Thoracic aorta (tissue), 2 donors: ENCODE measurements around the gene FLOT2. TPM values are rescaled to one million over a fixed set of nuclear protein-coding genes. Genes with fewer than 3 reads are reported as not detected.
"Not testable (repeated sequence)": the region's sequence is repeated elsewhere in the genome, so short reads cannot be mapped to it uniquely, and the experiment has no call there.

Source experiments
- ATAC-seq: fragments of 150-250 bp; one replicate; pipeline ENCODE4 v1.8.0; 2017; ENCODE audit warnings: low read depth; ENCODE audit not compliant: insufficient number of reproducible peaks, low FRiP score
- DNase-seq: peaks from one replicate; pipeline ENCODE4 v3.0.0-alpha.2; 2020; ENCODE audit warnings: low spot score
- H3K27ac ChIP-seq, 2 donors: fragments of 200-600 bp; sonication (generic); 1 replicate in 1 of 2; 2 replicates in 1 of 2; pipeline ENCODE4 v1.5.1; 2016; ENCODE audit warnings: mild to moderate bottlenecking in 2 of 2, moderate library complexity in 2 of 2
- H3K27me3 ChIP-seq: fragments of 200-600 bp; sonication (generic); replicated peaks from 2 replicates; pipeline ENCODE4 v1.6.0; 2016; ENCODE audit warnings: mild to moderate bottlenecking; ENCODE audit not compliant: insufficient read depth
- H3K36me3 ChIP-seq: fragments of 200-600 bp; sonication (generic); one replicate; pipeline ENCODE4 v1.5.1; 2016
- H3K4me1 ChIP-seq, 2 donors: fragments of 200-600 bp; sonication (generic); 1 replicate in 1 of 2; 2 replicates in 1 of 2; pipeline versions ENCODE4 v1.5.1 to v1.6.0; 2016; ENCODE audit warnings: low read depth in 2 of 2, mild to moderate bottlenecking in 1 of 2; ENCODE audit not compliant: control insufficient read depth in 1 of 2
- H3K4me3 ChIP-seq: fragments of 200-600 bp; sonication (generic); 2 replicates; pipeline ENCODE4 v1.5.1; 2016; ENCODE audit warnings: mild to moderate bottlenecking
- H3K9me3 ChIP-seq: fragments of 200-600 bp; sonication (generic); 2 replicates; pipeline ENCODE4 v1.5.1; 2016
- CTCF ChIP-seq: fragments of 200-600 bp; sonication (generic); IDR thresholded peaks from one replicate; pipeline ENCODE4 v1.5.1; 2019; ENCODE audit warnings: antibody characterized with exemption
- total RNA-seq, 2 donors: library from RNA; depleted of rRNA; stranded (reverse); fragments of >200 nt; gene quantifications; one replicate each; pipeline versions ENCODE4 v1.1.0 to v1.2.3, GENCODE V29; 2016

FLOT2 gene
- total RNA-seq, 2 donors from 2014 or later: 71.3 to 92.1 TPM

- no peaks in the 10 kb centered on the region for H3K4me1 ChIP-seq
- H3K27me3 ChIP-seq: no peaks in the 10 kb centered on the region
- DNase-seq: no peak
- H3K4me3 ChIP-seq: no peak overlapping the region
- no peak overlapping the region for H3K27ac ChIP-seq
- TF ChIP-seq CTCF: no peak
- peaks cover 47% of the 10 kb centered on the region for H3K36me3 ChIP-seq
- H3K9me3 ChIP-seq: no peaks in the 10 kb centered on the region
- ATAC-seq: no peak
These were observed 19.2 kb downstream of the FLOT2 start for GRCh38 chr17:28878158-28878910.

- H3K36me3 ChIP-seq: peaks cover 37% of the 10 kb centered on the region
- not testable (repeated sequence) for H3K4me1 ChIP-seq, H3K9me3 ChIP-seq, ATAC-seq, H3K4me3 ChIP-seq, DNase-seq, H3K27ac ChIP-seq, H3K27me3 ChIP-seq
These were observed 20.3 kb downstream of the FLOT2 start for GRCh38 chr17:28877150-28877711.

GRCh38 chr17:28875848-28876550, 21.5 kb downstream of the FLOT2 start:
- Histone ChIP-seq H3K4me1 (no peaks in the 10 kb centered on the region), H3K4me3 (no peak overlapping the region), H3K27ac (no peak overlapping the region), H3K27me3 (no peaks in the 10 kb centered on the region), H3K9me3 (no peaks in the 10 kb centered on the region), H3K36me3 (peaks cover 25% of the 10 kb centered on the region)
- DNase-seq (no peak), ATAC-seq (no peak)
- TF ChIP-seq CTCF: no peak

- no peak for DNase-seq
- Histone ChIP-seq H3K27me3 (no peaks in the 10 kb centered on the region), H3K36me3 (peaks cover 12% of the 10 kb centered on the region), H3K4me1 (no peaks in the 10 kb centered on the region), H3K9me3 (no peaks in the 10 kb centered on the region), H3K4me3 (no peak overlapping the region), H3K27ac (no peak overlapping the region)
- TF ChIP-seq CTCF: no peak
- no peak for ATAC-seq
These were observed 22.8 kb downstream of the FLOT2 start for GRCh38 chr17:28874750-28875149.

GRCh38 chr17:28873839-28874238, 23.7 kb downstream of the FLOT2 start:
- DNase-seq (no peak), ATAC-seq (no peak)
- Histone ChIP-seq H3K4me1 (no peaks in the 10 kb centered on the region), H3K27ac (no peak overlapping the region), H3K9me3 (no peaks in the 10 kb centered on the region), H3K36me3 (peaks cover 3% of the 10 kb centered on the region), H3K27me3 (no peaks in the 10 kb centered on the region), H3K4me3 (no peak overlapping the region)
- no peak for TF ChIP-seq CTCF
